ENCODE data around the gene PPP1R2.
A peak's percentile ranks its signal among the peaks of the same experiment; 100 is the strongest.

Gene PPP1R2

GRCh38 chr3:195542698-195543499 lies at the start of gene PPP1R2 (continued):
- TF ChIP-seq ZNF146 (tag by site-specific recombination; IDR thresholded peaks at IDR 0.05) (no peak), REPIN1 (tag by site-specific recombination; IDR thresholded peaks at IDR 0.05; ENCODE audit: low read depth) (no peak), ZNF777 (tag by site-specific recombination; IDR thresholded peaks at IDR 0.05; ENCODE audit: borderline replicate concordance) (0 out of 2 replicates have a peak, but pooled peaks have one; percentile 18), ZNF621 (tag by site-specific recombination; IDR thresholded peaks at IDR 0.05) (no peak), ZNF530 (tag by site-specific recombination; IDR thresholded peaks at IDR 0.05; ENCODE audit: low read depth) (no peak), ZNF518A (tag by site-specific recombination; conservative IDR thresholded peaks at IDR 0.05; ENCODE audit: low read depth) (no peak), ZNF473 (tag by site-specific recombination; IDR thresholded peaks at IDR 0.05) (no peak), TRIM28 (IDR thresholded peaks at IDR 0.05; ENCODE audit: borderline replicate concordance, low read length) (no peak), ZFP3 (tag by site-specific recombination; IDR thresholded peaks at IDR 0.05; ENCODE audit: low read depth) (no peak), ZNF391 (tag by site-specific recombination; IDR thresholded peaks at IDR 0.05; ENCODE audit: borderline replicate concordance, low read depth) (no peak), PRDM2 (tag by site-specific recombination; IDR thresholded peaks at IDR 0.05; ENCODE audit: borderline replicate concordance) (no peak), ZNF2 (tag by site-specific recombination; IDR thresholded peaks at IDR 0.05) (0 out of 2 replicates have a peak, but pooled peaks have one; percentile 16), GLIS2 (tag by site-specific recombination; IDR thresholded peaks at IDR 0.05) (peak; percentile 51; the same call in 1 of the 2 replicates), ZNF658 (tag by site-specific recombination; IDR thresholded peaks at IDR 0.05) (no peak), ZNF221 (tag by site-specific recombination; IDR thresholded peaks at IDR 0.05; ENCODE audit: borderline replicate concordance) (no peak), ZBTB26 (tag by site-specific recombination; optimal IDR thresholded peaks at IDR 0.05) (peak; percentile 91), BCL11A (tag by site-specific recombination; IDR thresholded peaks at IDR 0.05; ENCODE audit: low read depth) (no peak), ZNF626 (tag by site-specific recombination; IDR thresholded peaks at IDR 0.05) (no peak), MEIS1 (CRISPR knock-in tag; IDR thresholded peaks at IDR 0.05; ENCODE audit: borderline replicate concordance) (no peak), ZNF704 (tag by site-specific recombination; IDR thresholded peaks at IDR 0.05) (no peak), ZNF211 (tag by site-specific recombination; IDR thresholded peaks at IDR 0.05; ENCODE audit: low read depth) (no peak), ZNF555 (tag by site-specific recombination; conservative IDR thresholded peaks at IDR 0.05) (no peak), ZEB2 (tag by site-specific recombination; IDR thresholded peaks at IDR 0.05) (0 out of 2 replicates have a peak, but pooled peaks have one; percentile 22)
